Hair follicle dermal papilla cell (primary cell): Measurements from ENCODE around the gene CNTN3. TPM values are rescaled to one million over a fixed set of nuclear protein-coding genes. Genes with fewer than 3 reads are reported as not detected.

ENCODE experiments used
- total RNA-seq: library from RNA; depleted of rRNA; stranded (reverse); fragments of >200 nt; gene quantifications from 2 replicates; pipeline ENCODE4 v1.2.3, GENCODE V29; 2012

The CNTN3 gene
- total RNA-seq: 4.9 and 5.0 TPM in 2 replicates

GRCh38 chr3:74614107-74614967, at the start of gene CNTN3:
CNTN3 (minus strand) TSS chr3:74614659; CDS start chr3:74521112, 93,547 bp downstream.

